Suprapubic skin (tissue), 3 donors: Measurements from ENCODE around the gene C21orf58.

Experiments
- EP300 ChIP-seq: sonication (generic); formaldehyde crosslinking; IDR thresholded peaks from one replicate; pipeline ENCODE4 v1.6.1; 2017; ENCODE audit warnings: antibody characterized with exemption
- POLR2A ChIP-seq, 2 donors: fragments of 450-650 bp; IDR thresholded peaks; one replicate each; pipeline ENCODE4 v1.6.1; 2017; ENCODE audit warnings: antibody characterized with exemption in 2 of 2, mild to moderate bottlenecking in 2 of 2, moderate library complexity in 2 of 2
- TF ChIP-seq, protein P1 (sequence below), 2 donors: fragments of 200-600 bp in 1 of 2; fragments of 450-650 bp in 1 of 2; sonication (generic) in 1 of 2; IDR thresholded peaks; one replicate each; pipeline ENCODE4 v1.5.1; 2016 to 2019; ENCODE audit warnings: antibody characterized with exemption in 2 of 2, mild to moderate bottlenecking in 1 of 2, moderate library complexity in 1 of 2

DNA sequence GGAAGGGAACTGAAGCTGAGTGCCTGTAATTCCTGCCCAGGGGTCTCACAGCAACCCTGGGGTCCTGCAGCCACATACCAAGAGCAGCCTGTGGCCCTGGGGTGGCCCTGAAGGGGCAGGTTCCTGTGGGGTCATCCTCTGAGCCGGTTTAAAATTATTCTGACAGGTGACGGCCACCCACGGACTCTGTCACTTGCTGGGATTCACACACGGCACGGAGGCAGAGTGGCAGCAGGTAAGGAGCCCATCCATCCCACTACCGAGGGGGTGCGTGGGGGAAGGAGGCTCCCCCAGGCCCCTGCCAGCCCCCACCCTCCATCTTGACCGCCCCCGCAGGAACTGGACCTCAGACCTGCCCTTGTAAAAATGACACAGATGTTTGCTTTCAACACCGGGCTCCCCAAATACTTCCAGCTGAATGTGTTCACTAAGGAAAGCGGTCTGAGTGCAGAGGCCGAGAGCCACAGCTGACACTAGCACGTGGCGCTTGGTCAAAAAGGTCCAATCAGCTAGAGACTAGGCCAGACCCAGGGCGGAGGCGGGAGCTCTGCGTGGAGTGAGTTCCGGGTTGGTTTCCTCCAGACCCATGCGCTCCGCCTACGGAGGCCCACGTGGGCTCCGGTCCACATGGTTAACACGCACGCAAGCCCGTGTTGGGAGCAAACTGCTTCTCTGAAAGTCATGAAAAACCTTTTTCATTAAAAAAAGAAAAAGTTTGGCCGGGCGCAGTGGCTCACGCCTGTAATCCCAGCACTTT is 27.5 kb downstream of the C21orf58 start:
- TF ChIP-seq POLR2A (IDR thresholded peaks at IDR 0.05) (no peak), EP300 (no peak)
- TF ChIP-seq, protein P1, sequence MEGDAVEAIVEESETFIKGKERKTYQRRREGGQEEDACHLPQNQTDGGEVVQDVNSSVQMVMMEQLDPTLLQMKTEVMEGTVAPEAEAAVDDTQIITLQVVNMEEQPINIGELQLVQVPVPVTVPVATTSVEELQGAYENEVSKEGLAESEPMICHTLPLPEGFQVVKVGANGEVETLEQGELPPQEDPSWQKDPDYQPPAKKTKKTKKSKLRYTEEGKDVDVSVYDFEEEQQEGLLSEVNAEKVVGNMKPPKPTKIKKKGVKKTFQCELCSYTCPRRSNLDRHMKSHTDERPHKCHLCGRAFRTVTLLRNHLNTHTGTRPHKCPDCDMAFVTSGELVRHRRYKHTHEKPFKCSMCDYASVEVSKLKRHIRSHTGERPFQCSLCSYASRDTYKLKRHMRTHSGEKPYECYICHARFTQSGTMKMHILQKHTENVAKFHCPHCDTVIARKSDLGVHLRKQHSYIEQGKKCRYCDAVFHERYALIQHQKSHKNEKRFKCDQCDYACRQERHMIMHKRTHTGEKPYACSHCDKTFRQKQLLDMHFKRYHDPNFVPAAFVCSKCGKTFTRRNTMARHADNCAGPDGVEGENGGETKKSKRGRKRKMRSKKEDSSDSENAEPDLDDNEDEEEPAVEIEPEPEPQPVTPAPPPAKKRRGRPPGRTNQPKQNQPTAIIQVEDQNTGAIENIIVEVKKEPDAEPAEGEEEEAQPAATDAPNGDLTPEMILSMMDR (IDR thresholded peaks at IDR 0.05) = no peak
